GM12865 (cell line): ENCODE measurements around the gene SUGCT.

Experiments
- DNase-seq: peaks from one replicate; pipeline ENCODE4 v3.0.0; 2010; ENCODE audit warnings: low read depth
- H3K4me3 ChIP-seq: 2 replicates; pipeline ENCODE4 v1.5.1; 2011; ENCODE audit warnings: mild to moderate bottlenecking, low read depth, low read length, control low read depth
- TF ChIP-seq, protein P1 (sequence below): IDR thresholded peaks from 2 replicates; pipeline ENCODE4 v1.5.1; 2011; ENCODE audit warnings: low read length, control low read depth, low read depth, inconsistent platforms; ENCODE audit not compliant: insufficient read depth; ENCODE audit errors: missing control alignments

SUGCT gene

GRCh38 chr7:40675741-40676140 lies 540.9 kb downstream of the SUGCT start:
- DNase-seq, result no peak
- TF ChIP-seq, protein P1, sequence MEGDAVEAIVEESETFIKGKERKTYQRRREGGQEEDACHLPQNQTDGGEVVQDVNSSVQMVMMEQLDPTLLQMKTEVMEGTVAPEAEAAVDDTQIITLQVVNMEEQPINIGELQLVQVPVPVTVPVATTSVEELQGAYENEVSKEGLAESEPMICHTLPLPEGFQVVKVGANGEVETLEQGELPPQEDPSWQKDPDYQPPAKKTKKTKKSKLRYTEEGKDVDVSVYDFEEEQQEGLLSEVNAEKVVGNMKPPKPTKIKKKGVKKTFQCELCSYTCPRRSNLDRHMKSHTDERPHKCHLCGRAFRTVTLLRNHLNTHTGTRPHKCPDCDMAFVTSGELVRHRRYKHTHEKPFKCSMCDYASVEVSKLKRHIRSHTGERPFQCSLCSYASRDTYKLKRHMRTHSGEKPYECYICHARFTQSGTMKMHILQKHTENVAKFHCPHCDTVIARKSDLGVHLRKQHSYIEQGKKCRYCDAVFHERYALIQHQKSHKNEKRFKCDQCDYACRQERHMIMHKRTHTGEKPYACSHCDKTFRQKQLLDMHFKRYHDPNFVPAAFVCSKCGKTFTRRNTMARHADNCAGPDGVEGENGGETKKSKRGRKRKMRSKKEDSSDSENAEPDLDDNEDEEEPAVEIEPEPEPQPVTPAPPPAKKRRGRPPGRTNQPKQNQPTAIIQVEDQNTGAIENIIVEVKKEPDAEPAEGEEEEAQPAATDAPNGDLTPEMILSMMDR, result no peak
- H3K4me3 ChIP-seq, result no peak overlapping the region

DNA sequence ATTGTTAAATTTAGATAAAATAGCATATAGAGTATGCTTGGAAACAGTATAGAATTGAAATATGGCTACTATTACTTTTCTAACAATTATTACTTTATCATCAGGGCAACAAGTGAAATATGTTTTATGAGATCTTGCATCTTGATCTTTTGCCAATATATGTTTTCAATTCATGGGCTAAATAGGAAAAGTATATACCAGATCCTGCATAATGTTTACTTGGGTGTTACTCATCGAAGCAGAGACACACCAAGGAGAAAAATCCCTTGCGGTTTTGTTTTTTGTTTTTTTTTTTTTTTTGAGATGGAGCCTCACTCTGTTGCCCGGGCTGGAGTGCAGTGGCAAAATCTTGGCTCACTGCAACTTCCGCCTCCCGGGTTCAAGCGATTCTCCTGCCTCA lies 541.4 kb downstream of the SUGCT start:
- TF ChIP-seq, protein P1, result no peak
- H3K4me3 ChIP-seq, result no peak overlapping the region
- DNase-seq, result no peak

DNA sequence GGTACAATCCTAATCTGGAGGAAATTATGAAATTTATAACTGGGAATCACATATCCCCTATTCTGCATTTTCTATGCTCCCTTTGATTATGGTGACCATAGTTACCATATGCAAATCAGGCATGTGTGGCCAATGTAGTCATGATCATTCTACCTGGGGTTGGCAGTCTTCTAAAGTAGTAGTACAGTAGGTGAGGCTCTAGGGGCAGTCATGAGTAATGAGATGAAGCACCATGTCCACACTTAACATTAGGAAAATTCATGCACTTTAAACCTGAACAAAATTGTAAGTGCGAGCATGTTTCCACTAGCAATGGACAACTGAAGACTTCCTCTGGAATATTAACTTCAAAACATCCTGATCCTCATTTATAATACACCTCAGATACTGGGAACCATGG lies 545.9 kb downstream of the SUGCT start:
- DNase-seq, result no peak
- no peak overlapping the region for H3K4me3 ChIP-seq
- TF ChIP-seq, protein P1, result peak; percentile 24

DNA sequence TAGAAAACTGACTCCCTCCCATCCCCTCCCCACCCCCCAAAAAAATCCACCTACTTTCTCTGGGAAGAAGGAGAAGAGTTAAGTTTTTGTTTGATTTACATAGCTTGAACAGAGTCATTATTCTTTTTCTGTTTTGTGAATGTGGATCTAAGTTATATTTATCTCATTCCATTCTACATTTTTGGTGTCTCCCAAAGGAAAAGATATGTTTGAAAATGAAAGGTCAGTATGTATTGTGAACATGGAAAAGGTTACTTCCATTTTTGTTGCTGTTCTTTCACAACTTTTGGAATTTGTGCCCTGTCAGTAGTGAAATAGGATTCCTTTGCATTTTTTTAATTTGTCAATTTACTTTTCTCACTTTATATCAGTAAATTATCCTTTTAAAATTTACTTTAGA lies 547.9 kb downstream of the SUGCT start:
- H3K4me3 ChIP-seq, result no peak overlapping the region
- DNase-seq, result no peak
- TF ChIP-seq, protein P1, result no peak

GRCh38 chr7:40694026-40694809 lies 559.4 kb downstream of the SUGCT start:
- TF ChIP-seq, protein P1, result no peak

GRCh38 chr7:40694991-40695390 lies 560.2 kb downstream of the SUGCT start:
- no peak for DNase-seq
- H3K4me3 ChIP-seq, result no peak overlapping the region
- TF ChIP-seq, protein P1, result no peak

More at GRCh38 chr7:40694026-40694809, 559.4 kb downstream of the SUGCT start:
- DNase-seq, result no peak
- no peak overlapping the region for H3K4me3 ChIP-seq

GRCh38 chr7:40697653-40698052 lies 562.8 kb downstream of the SUGCT start:
- TF ChIP-seq, protein P1, result no peak
- H3K4me3 ChIP-seq, result no peak overlapping the region
- DNase-seq, result no peak
